Endothelial cell (in vitro differentiated cells): ENCODE results near the gene NDUFB8. TPM values are rescaled to one million over a fixed set of nuclear protein-coding genes. Genes with fewer than 3 reads are reported as not detected.
A peak's percentile ranks its signal among the peaks of the same experiment; 100 is the strongest.

Experiments
- DNase-seq: peaks from one replicate; pipeline ENCODE4 v3.0.0; 2021; ENCODE audit warnings: low spot score
- H3K27ac Mint-ChIP-seq: one replicate; pipeline ENCODE4 v1.8.0; 2021; ENCODE audit warnings: mixed read lengths, inconsistent platforms; ENCODE audit not compliant: unreplicated experiment
- H3K27me3 Mint-ChIP-seq: one replicate; pipeline ENCODE4 v1.8.0; 2021; ENCODE audit warnings: mild to moderate bottlenecking, moderate library complexity, mixed read lengths, inconsistent platforms; ENCODE audit not compliant: unreplicated experiment
- H3K36me3 Mint-ChIP-seq: one replicate; pipeline ENCODE4 v1.8.0; 2021; ENCODE audit warnings: mild to moderate bottlenecking, low read depth, mixed read lengths, inconsistent platforms; ENCODE audit not compliant: unreplicated experiment
- H3K4me1 Mint-ChIP-seq: one replicate; pipeline ENCODE4 v1.8.0; 2021; ENCODE audit warnings: mild to moderate bottlenecking, mixed read lengths, inconsistent platforms; ENCODE audit not compliant: unreplicated experiment
- H3K4me3 Mint-ChIP-seq: one replicate; pipeline ENCODE4 v1.8.0; 2021; ENCODE audit warnings: mild to moderate bottlenecking, mixed read lengths, inconsistent platforms; ENCODE audit not compliant: unreplicated experiment
- H3K9me3 Mint-ChIP-seq: one replicate; pipeline ENCODE4 v1.8.0; 2021; ENCODE audit warnings: mixed read lengths, inconsistent platforms; ENCODE audit not compliant: unreplicated experiment
- total RNA-seq: library from RNA; stranded (reverse); fragmentation: NEBNext Ultra II Directional; extraction: Animal tissue kit (Norgen Biotek cat#: 25700); gene quantifications from one replicate; pipeline ENCODE4 v1.2.1, GENCODE V29; 2021; ENCODE audit not compliant: unreplicated experiment
- TF ChIP-seq, protein P1 (sequence below): fragments of 200-600 bp; sonication (generic); IDR thresholded peaks from one replicate; pipeline ENCODE4 v1.5.0; 2021; ENCODE audit warnings: antibody characterized with exemption; ENCODE audit not compliant: unreplicated experiment

NDUFB8 gene
- total RNA-seq, 1 donor from 2014 or later, result 171 TPM

DNA sequence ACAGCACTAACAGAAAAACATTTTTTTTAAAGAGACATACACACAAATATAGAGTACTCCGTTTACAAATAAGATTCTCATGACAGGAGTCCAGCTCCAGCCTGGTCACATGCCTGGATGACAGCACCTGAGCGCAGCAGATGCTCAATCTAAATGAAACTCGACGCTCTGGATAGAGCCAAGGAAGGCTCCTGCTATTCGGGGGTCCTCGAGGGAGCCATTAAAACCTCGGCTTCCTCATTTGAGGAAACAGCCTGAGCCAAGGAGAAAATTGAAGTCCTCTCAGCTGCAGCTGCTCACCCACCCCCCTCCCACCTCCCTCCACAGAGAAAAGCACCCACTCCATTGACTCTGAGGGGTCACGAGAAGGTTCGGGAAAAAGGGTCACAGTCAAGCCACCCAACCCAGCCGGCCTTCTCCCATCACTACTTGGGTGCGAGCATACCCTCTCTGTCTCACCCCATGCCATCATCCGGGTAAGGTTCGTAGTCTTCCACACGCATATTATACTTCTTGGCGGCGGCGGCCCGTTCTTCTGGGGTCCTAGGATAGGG is 673 bp downstream of the NDUFB8 start:
- Mint-ChIP-seq H3K4me1 (peaks cover 20% of the 10 kb centered on the region), H3K9me3 (no peaks in the 10 kb centered on the region), H3K36me3 (peaks cover 24% of the 10 kb centered on the region), H3K4me3 (peak overlapping the region; percentile 100), H3K27me3 (no peaks in the 10 kb centered on the region), H3K27ac (peak overlapping the region; percentile 84)
- TF ChIP-seq, protein P1, sequence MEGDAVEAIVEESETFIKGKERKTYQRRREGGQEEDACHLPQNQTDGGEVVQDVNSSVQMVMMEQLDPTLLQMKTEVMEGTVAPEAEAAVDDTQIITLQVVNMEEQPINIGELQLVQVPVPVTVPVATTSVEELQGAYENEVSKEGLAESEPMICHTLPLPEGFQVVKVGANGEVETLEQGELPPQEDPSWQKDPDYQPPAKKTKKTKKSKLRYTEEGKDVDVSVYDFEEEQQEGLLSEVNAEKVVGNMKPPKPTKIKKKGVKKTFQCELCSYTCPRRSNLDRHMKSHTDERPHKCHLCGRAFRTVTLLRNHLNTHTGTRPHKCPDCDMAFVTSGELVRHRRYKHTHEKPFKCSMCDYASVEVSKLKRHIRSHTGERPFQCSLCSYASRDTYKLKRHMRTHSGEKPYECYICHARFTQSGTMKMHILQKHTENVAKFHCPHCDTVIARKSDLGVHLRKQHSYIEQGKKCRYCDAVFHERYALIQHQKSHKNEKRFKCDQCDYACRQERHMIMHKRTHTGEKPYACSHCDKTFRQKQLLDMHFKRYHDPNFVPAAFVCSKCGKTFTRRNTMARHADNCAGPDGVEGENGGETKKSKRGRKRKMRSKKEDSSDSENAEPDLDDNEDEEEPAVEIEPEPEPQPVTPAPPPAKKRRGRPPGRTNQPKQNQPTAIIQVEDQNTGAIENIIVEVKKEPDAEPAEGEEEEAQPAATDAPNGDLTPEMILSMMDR, result no peak
- no peak for DNase-seq

DNA sequence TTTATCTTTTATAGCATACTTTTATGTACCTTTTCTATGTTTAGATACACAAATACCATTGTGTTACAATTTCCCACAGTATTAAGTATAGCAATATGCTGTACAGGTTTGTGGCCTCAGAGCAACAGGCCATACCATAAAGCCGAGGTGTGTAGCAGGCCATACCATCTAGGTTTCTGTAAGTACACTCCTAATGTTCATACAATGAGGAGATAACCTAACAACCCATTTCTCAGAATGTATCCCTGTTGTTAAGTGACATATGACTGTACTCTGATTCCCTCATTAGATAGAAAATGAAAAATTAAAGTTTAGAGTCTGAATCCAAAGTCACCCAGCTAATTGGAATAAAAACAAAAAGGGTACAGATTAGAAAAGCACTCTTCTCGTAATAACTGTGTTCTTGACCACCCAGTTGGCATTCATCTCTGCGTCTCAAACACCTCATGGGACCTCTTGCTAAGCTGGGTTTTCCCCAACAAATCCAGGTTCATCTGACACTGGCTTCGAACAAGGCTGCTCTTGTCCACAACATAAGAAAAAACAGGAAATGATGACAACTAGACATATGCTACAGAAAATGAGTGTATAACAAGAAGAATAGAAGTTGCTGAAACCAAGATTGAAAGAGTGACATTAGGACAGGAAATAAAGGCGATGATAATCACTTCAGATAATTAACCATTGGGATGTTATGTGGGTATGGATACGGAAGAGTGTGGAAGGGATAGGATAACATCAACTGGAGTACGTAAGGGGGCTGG is 1.4 kb downstream of the NDUFB8 start:
- DNase-seq, result no peak
- H3K36me3 Mint-ChIP-seq, result peaks cover 31% of the 10 kb centered on the region
- peak overlapping the region; percentile 19 for H3K27ac Mint-ChIP-seq

DNA sequence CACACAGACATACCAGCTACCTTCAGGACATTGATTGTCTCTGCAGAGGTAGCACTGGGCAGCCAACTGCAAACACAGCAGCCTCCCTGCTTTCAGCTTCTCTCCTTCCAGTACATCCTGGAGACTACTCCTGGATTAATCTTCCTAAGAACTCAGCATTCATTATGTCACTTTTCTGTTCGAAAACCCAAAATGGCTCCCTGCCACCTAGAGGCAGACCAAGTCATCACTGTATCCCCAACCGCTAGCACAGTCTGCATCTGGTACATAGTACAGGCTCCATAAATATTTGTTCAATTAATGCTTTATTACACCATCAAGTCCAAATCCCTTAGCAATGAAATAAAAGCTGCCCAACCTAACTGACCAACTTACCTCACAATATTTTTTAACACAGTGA is 5.0 kb downstream of the NDUFB8 start:
- Mint-ChIP-seq H3K4me1 (peaks cover 22% of the 10 kb centered on the region), H3K4me3 (peak overlapping the region; percentile 37), H3K27me3 (peaks cover 4% of the 10 kb centered on the region), H3K9me3 (no peaks in the 10 kb centered on the region), H3K27ac (no peak overlapping the region), H3K36me3 (peaks cover 31% of the 10 kb centered on the region)
- TF ChIP-seq, protein P1, result peak; percentile 22
- no peak for DNase-seq

More for the DNA sequence above, 1.4 kb downstream of the NDUFB8 start:
- TF ChIP-seq, protein P1, result no peak
- Mint-ChIP-seq H3K9me3 (no peaks in the 10 kb centered on the region), H3K27me3 (no peaks in the 10 kb centered on the region), H3K4me1 (peaks cover 20% of the 10 kb centered on the region), H3K4me3 (peak overlapping the region; percentile 100)

DNA sequence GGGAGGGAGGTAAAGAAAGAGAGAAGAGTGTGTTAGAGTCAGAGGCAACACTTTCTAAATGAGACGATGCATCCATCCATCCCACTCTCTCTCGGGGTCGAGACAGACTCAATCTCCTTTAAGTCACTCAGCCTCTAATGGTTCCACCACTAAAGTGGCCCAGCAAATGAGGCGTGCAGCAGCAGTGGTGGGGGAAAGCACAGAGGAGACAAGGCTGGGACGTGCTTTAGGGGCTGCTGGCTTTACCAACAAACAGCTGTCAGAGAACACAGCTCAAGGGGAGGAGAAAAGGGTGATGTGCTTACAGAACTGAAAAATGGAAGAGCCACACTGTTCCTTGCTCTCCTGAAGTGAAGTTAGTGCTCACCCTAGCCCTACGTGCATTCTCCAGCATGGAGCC is 5.5 kb downstream of the NDUFB8 start:
- peaks cover 31% of the 10 kb centered on the region for H3K36me3 Mint-ChIP-seq
- peaks cover 17% of the 10 kb centered on the region for H3K4me1 Mint-ChIP-seq
- peaks cover 4% of the 10 kb centered on the region for H3K27me3 Mint-ChIP-seq
- TF ChIP-seq, protein P1, result no peak
- DNase-seq, result no peak
- H3K4me3 Mint-ChIP-seq, result no peak overlapping the region
- no peak overlapping the region for H3K27ac Mint-ChIP-seq
- H3K9me3 Mint-ChIP-seq, result no peaks in the 10 kb centered on the region

DNA sequence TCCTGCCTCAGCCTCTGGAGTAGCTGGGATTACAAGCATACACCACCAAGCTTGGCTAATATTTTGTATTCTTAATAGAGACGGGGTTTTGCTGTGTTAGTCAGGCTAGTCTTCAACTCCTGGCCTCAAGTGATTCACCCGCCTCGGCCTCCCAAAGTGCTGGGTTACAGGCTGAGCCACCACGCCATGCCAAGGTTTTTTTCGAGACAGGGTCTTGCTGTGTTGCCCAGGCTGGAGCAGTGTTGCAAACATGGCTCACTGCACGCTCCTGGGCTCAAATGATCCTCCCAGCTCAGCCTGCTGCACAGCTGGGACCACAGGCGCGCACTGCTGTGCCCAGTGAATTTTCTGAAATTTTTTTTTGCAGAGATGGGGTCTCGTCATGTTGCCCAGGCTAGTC is 6.7 kb downstream of the NDUFB8 start:
- peaks cover 8% of the 10 kb centered on the region for H3K4me1 Mint-ChIP-seq
- no peak overlapping the region for H3K27ac Mint-ChIP-seq
- peaks cover 4% of the 10 kb centered on the region for H3K27me3 Mint-ChIP-seq
- H3K4me3 Mint-ChIP-seq, result no peak overlapping the region
- TF ChIP-seq, protein P1, result no peak
- DNase-seq, result no peak
- H3K36me3 Mint-ChIP-seq, result peaks cover 27% of the 10 kb centered on the region
- no peaks in the 10 kb centered on the region for H3K9me3 Mint-ChIP-seq
